Left ventricle myocardium inferior (tissue), 1 donor: Measurements from ENCODE around the gene KCNJ11. TPM values are rescaled to one million over a fixed set of nuclear protein-coding genes. Genes with fewer than 3 reads are reported as not detected.

Experiments used
- DNase-seq: peaks from one replicate; pipeline ENCODE4 v3.0.0-alpha.2; 2020
- H3K27ac ChIP-seq: fragments of 200-600 bp; replicated peaks from 2 replicates; pipeline ENCODE4 v1.8.0; 2021
- H3K27me3 ChIP-seq: fragments of 200-600 bp; 2 replicates; pipeline ENCODE4 v1.8.0; 2021; ENCODE audit warnings: low read depth
- H3K36me3 ChIP-seq: fragments of 200-600 bp; 2 replicates; pipeline ENCODE4 v1.8.0; 2021
- H3K4me1 ChIP-seq: fragments of 200-600 bp; 2 replicates; pipeline ENCODE4 v1.8.0; 2021
- H3K4me3 ChIP-seq: fragments of 200-600 bp; 2 replicates; pipeline ENCODE4 v1.8.0; 2021; ENCODE audit warnings: mild to moderate bottlenecking, moderate library complexity
- H3K9me3 ChIP-seq: fragments of 200-600 bp; replicated peaks from 2 replicates; pipeline ENCODE4 v1.8.0; 2021
- intact Hi-C: fragments of 100-400 bp; cut with micrococcal nuclease; formaldehyde crosslinking; loops from one replicate; pipeline ENCODE4 v1.11.0; 2022
- long read RNA-seq: library from polyadenylated mRNA; unstranded; transcript quantifications from one replicate; pipeline ENCODE4 v2.0.0, GENCODE V29; 2021
- total RNA-seq: library from RNA; stranded (reverse); fragmentation: NEBNext Ultra II Directional; extraction: Animal tissue kit (Norgen Biotek cat#: 25700); gene quantifications from one replicate; pipeline ENCODE4 v1.2.1, GENCODE V29; 2021
- TF ChIP-seq, protein P1 (sequence below): fragments of 200-600 bp; IDR thresholded peaks from 2 replicates; pipeline ENCODE4 v1.8.0; 2021; ENCODE audit warnings: antibody characterized with exemption, mild to moderate bottlenecking, borderline replicate concordance
- donor health status: DM: no; HTN: yes; CAD: no; lungs with severe emphysema.

The KCNJ11 gene
- 17.5 TPM for total RNA-seq
- long read RNA-seq, transcript KCNJ11-201 (1 exons, 2,801 nt), result major isoform, 27 of 32 reads
- long read RNA-seq, partial matches to known transcripts, result 0 of 32 reads
- long read RNA-seq, other reads (novel, unspliced or antisense), result 4 of 32 reads

DNA sequence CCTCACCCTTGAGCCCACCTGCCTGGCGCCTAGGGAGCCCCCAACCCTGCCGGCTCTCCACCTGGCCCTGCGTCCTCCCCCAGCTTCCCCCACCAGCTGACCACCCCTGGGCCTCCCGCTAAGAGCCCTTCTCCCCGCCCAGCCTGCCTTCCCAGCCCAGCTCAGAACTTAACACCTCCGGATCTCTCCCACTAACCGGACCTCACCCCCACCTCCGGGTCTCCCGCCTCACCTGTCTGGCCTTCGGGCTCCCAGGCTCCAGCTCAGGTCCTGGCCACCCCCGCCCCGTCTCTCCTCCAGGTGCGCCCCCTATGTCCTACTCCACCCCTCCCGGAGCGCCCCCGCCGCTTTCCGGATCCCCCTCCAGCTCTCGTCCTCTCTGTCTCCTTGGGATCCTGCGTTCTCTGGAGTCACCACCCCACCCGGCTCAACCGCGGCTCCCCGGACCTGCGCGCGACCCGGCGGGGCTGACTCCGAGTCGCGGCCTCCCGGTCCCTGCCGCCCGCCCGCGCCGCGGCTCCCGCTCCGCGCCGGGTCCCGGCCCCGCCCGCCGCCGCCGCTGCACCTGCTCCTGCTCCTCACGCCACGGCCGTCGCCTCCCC lies at the start of gene KCNJ11:
TSS of gene KCNJ11 (minus strand) at position 51 of the 602 bp plus-strand sequence. CDS start 568 bp downstream, outside the sequence.
- Histone ChIP-seq H3K4me1 (peaks cover 44% of the 10 kb centered on the region), H3K9me3 (no peaks in the 10 kb centered on the region), H3K4me3 (peak within 1 kb of the TSS; percentile 66), H3K27me3 (peaks cover 31% of the 10 kb centered on the region), H3K36me3 (no peaks in the 10 kb centered on the region), H3K27ac (peak within 1 kb of the TSS; percentile 78)
- TF ChIP-seq, protein P1, sequence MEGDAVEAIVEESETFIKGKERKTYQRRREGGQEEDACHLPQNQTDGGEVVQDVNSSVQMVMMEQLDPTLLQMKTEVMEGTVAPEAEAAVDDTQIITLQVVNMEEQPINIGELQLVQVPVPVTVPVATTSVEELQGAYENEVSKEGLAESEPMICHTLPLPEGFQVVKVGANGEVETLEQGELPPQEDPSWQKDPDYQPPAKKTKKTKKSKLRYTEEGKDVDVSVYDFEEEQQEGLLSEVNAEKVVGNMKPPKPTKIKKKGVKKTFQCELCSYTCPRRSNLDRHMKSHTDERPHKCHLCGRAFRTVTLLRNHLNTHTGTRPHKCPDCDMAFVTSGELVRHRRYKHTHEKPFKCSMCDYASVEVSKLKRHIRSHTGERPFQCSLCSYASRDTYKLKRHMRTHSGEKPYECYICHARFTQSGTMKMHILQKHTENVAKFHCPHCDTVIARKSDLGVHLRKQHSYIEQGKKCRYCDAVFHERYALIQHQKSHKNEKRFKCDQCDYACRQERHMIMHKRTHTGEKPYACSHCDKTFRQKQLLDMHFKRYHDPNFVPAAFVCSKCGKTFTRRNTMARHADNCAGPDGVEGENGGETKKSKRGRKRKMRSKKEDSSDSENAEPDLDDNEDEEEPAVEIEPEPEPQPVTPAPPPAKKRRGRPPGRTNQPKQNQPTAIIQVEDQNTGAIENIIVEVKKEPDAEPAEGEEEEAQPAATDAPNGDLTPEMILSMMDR, result no peak
- intact Hi-C loops, result no loop called here
- DNase-seq, result no peak

DNA sequence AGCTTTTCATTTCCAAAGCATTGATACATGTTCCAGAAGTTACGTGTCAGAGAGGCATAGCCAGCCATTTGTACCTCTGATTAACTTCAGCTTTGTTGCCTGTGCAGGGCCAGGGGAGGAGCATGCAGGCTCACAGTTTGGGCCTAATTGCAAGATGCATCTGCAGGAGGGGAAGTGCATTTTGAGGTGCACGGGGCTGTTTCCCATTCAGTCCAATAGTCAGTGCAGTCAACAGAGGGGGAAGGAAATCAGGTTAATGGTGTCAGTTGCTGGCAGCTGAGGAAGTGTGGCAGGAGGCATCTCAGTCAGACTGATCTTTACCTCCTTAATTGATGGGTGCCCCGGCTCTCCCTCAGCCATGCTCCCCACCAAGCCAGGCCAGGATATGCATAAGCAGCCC lies 48.9 kb upstream of the KCNJ11 start:
- TF ChIP-seq, protein P1, result no peak
- no peaks in the 10 kb centered on the region for H3K9me3 ChIP-seq

DNA sequence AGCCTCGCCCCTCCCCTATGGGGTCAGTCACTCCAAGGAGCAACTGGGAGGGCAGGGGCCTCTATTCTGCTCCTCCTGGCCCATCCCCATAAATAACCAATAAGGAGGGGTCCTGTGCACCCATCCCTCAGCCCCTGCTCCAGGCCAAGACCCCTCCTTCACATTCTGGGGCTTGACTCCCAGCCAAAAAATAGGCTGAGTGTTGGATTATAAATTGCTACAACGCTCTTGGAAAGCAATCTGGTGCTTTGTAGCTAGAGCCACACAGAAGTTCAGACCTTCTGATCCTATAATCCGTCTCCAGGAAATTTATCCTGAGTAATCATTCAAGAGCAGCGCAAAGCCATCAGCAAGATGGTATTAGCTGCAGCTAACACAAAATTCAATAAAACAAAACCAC lies 45.6 kb upstream of the KCNJ11 start:
- Histone ChIP-seq H3K4me1 (no peaks in the 10 kb centered on the region), H3K27me3 (peaks cover under 1% of the 10 kb centered on the region), H3K4me3 (no peak overlapping the region), H3K27ac (no peak overlapping the region), H3K36me3 (no peaks in the 10 kb centered on the region), H3K9me3 (no peaks in the 10 kb centered on the region)
- DNase-seq, result no peak
- intact Hi-C loops, result no loop called here
- TF ChIP-seq, protein P1, result no peak

More for the DNA sequence above, 48.9 kb upstream of the KCNJ11 start:
- H3K36me3 ChIP-seq, result no peaks in the 10 kb centered on the region
- peaks cover 19% of the 10 kb centered on the region for H3K27me3 ChIP-seq
- no peak for DNase-seq
- no peak overlapping the region for H3K27ac ChIP-seq
- intact Hi-C loops, result no loop called here
- H3K4me1 ChIP-seq, result no peaks in the 10 kb centered on the region
- H3K4me3 ChIP-seq, result no peak overlapping the region

DNA sequence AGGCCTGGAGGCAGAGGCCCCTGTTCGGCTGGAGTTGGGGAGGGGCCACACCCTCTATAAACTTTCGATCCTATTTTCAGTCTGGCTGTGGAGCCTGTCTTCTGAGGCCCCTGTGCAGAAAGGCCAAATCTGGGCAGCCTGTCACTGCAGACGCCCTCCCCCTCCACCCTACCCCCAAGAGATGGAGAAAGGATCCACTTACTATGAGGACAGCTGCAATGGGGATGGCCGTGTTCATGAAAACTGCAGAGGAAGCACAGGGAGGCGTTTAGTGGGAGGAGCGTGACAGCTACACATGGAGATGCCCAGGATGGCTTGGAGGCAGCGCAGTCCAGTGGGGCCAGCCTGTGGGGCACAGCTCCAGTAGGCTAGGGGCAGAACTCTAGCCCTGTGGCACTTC lies 43.5 kb upstream of the KCNJ11 start:
- intact Hi-C loops, result no loop called here
- no peaks in the 10 kb centered on the region for H3K9me3 ChIP-seq

DNA sequence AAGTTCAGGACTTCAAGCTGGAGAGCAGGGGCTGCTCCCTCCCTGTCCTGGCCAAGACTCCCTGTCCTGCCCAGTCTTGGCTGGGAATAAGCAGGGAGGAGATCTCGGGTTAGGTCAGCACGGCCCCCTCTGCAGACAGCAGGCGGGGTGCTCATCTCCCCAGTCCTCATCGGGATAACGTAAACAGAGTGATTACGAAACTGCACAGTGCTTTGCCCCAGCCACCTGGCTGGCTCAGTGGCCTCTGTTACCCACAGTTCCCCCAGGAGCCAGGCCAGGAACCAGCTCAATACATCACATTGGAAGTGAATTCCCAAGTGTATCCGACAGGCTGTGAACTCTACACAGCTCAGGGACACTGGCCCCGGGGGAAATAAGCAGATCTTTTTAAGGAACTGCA lies 42.7 kb upstream of the KCNJ11 start:
- no peak overlapping the region for H3K4me3 ChIP-seq
- H3K9me3 ChIP-seq, result no peaks in the 10 kb centered on the region
- H3K36me3 ChIP-seq, result no peaks in the 10 kb centered on the region
- no peak overlapping the region for H3K27ac ChIP-seq
- TF ChIP-seq, protein P1, result no peak
- no peaks in the 10 kb centered on the region for H3K27me3 ChIP-seq
- no peak for DNase-seq
- intact Hi-C loops, result no loop called here
- H3K4me1 ChIP-seq, result no peaks in the 10 kb centered on the region

More for the DNA sequence above, 43.5 kb upstream of the KCNJ11 start:
- no peaks in the 10 kb centered on the region for H3K27me3 ChIP-seq
- H3K27ac ChIP-seq, result no peak overlapping the region
- H3K36me3 ChIP-seq, result no peaks in the 10 kb centered on the region
- no peaks in the 10 kb centered on the region for H3K4me1 ChIP-seq
- no peak overlapping the region for H3K4me3 ChIP-seq
- TF ChIP-seq, protein P1, result no peak
- no peak for DNase-seq
